Fibroblast of peridontal ligament (primary cell): ENCODE measurements around the gene RCBTB1.
"Not testable (repeated sequence)": the region's sequence is repeated elsewhere in the genome, so short reads cannot be mapped to it uniquely, and the experiment has no call there.

Experiments
- DNase-seq: peaks from one replicate; pipeline ENCODE4 v3.0.0-alpha.2; 2010; ENCODE audit errors: extremely low read depth

RCBTB1 gene

GRCh38 chr13:49604570-49604969, 19.2 kb upstream of the RCBTB1 start:
- no peak for DNase-seq

GRCh38 chr13:49602615-49603014, 17.3 kb upstream of the RCBTB1 start:
- not testable (repeated sequence) for DNase-seq

GRCh38 chr13:49602005-49602404, 16.6 kb upstream of the RCBTB1 start:
- no peak for DNase-seq

- no peak for DNase-seq
Observed at GRCh38 chr13:49597043-49597641, 11.8 kb upstream of the RCBTB1 start.

GRCh38 chr13:49596221-49596620, 10.9 kb upstream of the RCBTB1 start:
- no peak for DNase-seq

- peak; percentile 42 for DNase-seq
Observed at GRCh38 chr13:49594576-49594975, 9.2 kb upstream of the RCBTB1 start.

GRCh38 chr13:49593876-49594275, 8.5 kb upstream of the RCBTB1 start:
- not testable (repeated sequence) for DNase-seq

- DNase-seq = not testable (repeated sequence)
Observed at GRCh38 chr13:49590714-49591113, 5.4 kb upstream of the RCBTB1 start.

GRCh38 chr13:49587311-49587847, 2.0 kb upstream of the RCBTB1 start:
- DNase-seq = peak; percentile 46

GRCh38 chr13:49586717-49587116, 1.4 kb upstream of the RCBTB1 start:
- DNase-seq = no peak

GRCh38 chr13:49584771-49585182, 581 bp downstream of the RCBTB1 start:
- peak; percentile 14 for DNase-seq

GRCh38 chr13:49580980-49581680, 4.2 kb downstream of the RCBTB1 start:
- no peak for DNase-seq

- no peak for DNase-seq
Observed at GRCh38 chr13:49579501-49579900, 5.9 kb downstream of the RCBTB1 start.

- DNase-seq = no peak
Observed at GRCh38 chr13:49571299-49572240, 13.8 kb downstream of the RCBTB1 start.

- no peak for DNase-seq
Observed at GRCh38 chr13:49569993-49570689, 15.2 kb downstream of the RCBTB1 start.

- DNase-seq = no peak
Observed at GRCh38 chr13:49567491-49567890, 17.9 kb downstream of the RCBTB1 start.

GRCh38 chr13:49566461-49566860, 18.9 kb downstream of the RCBTB1 start:
- no peak for DNase-seq

GRCh38 chr13:49565461-49565860, 19.9 kb downstream of the RCBTB1 start:
- not testable (repeated sequence) for DNase-seq

- peak; percentile 69 for DNase-seq
Observed at GRCh38 chr13:49563516-49563915, 21.8 kb downstream of the RCBTB1 start.

- DNase-seq = no peak
Observed at GRCh38 chr13:49561062-49561410, 24.3 kb downstream of the RCBTB1 start.

- peak; percentile 78 for DNase-seq
Observed at GRCh38 chr13:49560270-49561061, 24.9 kb downstream of the RCBTB1 start.
